PC-3 (cell line): Measurements from ENCODE around the gene SCD5.

Source experiments
- EZH2 ChIP-seq: fragments of 300-600 bp; sonication (generic); IDR thresholded peaks from one replicate; pipeline ENCODE4 v1.6.1; 2017; ENCODE audit warnings: antibody characterized with exemption, mild to moderate bottlenecking, low read length; ENCODE audit not compliant: unreplicated experiment
- TF ChIP-seq, protein P1 (sequence below): fragments of 300-600 bp; sonication (generic); conservative IDR thresholded peaks from 2 replicates; pipeline ENCODE4 v1.5.1; 2017; ENCODE audit warnings: antibody characterized with exemption, low read depth, mild to moderate bottlenecking, low read length

DNA sequence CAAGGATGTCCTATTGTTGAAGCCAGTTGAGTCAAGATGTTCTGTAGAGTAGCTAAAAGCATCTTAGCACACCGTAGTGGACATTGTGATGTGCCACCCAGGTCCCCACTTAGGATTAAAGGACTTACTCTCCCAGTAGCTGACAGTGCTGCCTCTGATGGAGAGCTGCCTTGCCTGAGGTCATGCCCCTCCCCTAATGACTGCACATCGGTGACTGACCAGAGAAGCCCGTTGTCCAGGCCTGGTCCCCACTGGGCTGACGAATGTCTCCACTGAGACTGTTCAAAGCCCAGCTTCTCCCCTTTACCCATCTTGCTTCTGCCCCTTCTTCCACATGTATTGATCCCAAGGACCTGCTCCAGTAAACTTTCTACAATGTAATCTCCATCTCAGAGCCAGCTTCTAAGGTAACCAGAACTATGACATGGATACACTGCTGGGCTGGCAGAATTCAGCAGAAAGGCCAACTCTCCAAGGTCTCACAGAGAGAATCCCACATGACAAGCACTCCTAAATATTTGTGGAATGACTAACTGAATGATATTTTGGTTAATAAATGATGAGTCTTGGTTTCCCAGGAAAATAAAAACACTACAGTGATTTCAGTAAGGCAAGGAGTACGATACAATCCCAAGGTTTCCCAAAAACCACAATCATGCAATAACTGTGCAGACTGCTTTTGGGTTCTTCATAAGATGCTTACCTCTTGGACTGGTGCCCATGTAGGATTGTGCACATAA is 154.4 kb downstream of the SCD5 start:
- TF ChIP-seq, protein P1, sequence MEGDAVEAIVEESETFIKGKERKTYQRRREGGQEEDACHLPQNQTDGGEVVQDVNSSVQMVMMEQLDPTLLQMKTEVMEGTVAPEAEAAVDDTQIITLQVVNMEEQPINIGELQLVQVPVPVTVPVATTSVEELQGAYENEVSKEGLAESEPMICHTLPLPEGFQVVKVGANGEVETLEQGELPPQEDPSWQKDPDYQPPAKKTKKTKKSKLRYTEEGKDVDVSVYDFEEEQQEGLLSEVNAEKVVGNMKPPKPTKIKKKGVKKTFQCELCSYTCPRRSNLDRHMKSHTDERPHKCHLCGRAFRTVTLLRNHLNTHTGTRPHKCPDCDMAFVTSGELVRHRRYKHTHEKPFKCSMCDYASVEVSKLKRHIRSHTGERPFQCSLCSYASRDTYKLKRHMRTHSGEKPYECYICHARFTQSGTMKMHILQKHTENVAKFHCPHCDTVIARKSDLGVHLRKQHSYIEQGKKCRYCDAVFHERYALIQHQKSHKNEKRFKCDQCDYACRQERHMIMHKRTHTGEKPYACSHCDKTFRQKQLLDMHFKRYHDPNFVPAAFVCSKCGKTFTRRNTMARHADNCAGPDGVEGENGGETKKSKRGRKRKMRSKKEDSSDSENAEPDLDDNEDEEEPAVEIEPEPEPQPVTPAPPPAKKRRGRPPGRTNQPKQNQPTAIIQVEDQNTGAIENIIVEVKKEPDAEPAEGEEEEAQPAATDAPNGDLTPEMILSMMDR: no peak
- no peak for TF ChIP-seq EZH2
